Vagina (tissue), 2 donors: ENCODE data around the gene KIF3A. TPM values are rescaled to one million over a fixed set of nuclear protein-coding genes. Genes with fewer than 3 reads are reported as not detected.

Experiments
- DNase-seq, 2 donors: peaks; one replicate each; pipeline ENCODE4 v3.0.0-alpha.2; 2017; ENCODE audit errors: extremely low spot score in 2 of 2
- H3K27ac ChIP-seq: fragments of 200-600 bp; sonication (generic); one replicate; pipeline ENCODE4 v1.5.1; 2019
- H3K27me3 ChIP-seq: fragments of 200-600 bp; sonication (generic); one replicate; pipeline ENCODE4 v1.5.1; 2019
- H3K36me3 ChIP-seq, 2 donors: fragments of 200-600 bp; sonication (generic); one replicate each; pipeline ENCODE4 v1.5.1; 2017 to 2019
- H3K4me1 ChIP-seq: fragments of 200-600 bp; sonication (generic); one replicate; pipeline ENCODE4 v1.5.1; 2019
- H3K4me3 ChIP-seq, 2 donors: fragments of 200-600 bp; sonication (generic); 1 replicate in 1 of 2; 2 replicates in 1 of 2; pipeline ENCODE4 v1.5.1; 2016 to 2019
- H3K9me3 ChIP-seq: fragments of 200-600 bp; sonication (generic); one replicate; pipeline ENCODE4 v1.5.1; 2019
- POLR2A ChIP-seq, 2 donors: fragments of 450-650 bp; IDR thresholded peaks; one replicate each; pipeline ENCODE4 v1.6.1; 2017; ENCODE audit warnings: antibody characterized with exemption in 2 of 2, mild to moderate bottlenecking in 2 of 2, moderate library complexity in 2 of 2
- POLR2AphosphoS5 ChIP-seq, 2 donors: sonication (generic); formaldehyde crosslinking; IDR thresholded peaks; one replicate each; pipeline ENCODE4 v1.9.0; 2017; ENCODE audit warnings: antibody characterized with exemption in 2 of 2, mild to moderate bottlenecking in 2 of 2, low read depth in 1 of 2; ENCODE audit not compliant: insufficient read depth in 1 of 2
- intact Hi-C: fragments of 100-400 bp; cut with DNase I; formaldehyde crosslinking; loops from one replicate; pipeline ENCODE4 v1.15.1; 2023
- total RNA-seq: library from RNA; depleted of rRNA; stranded (reverse); fragments of >200 nt; gene quantifications from one replicate; pipeline ENCODE4 v1.2.3, GENCODE V29; 2016
- TF ChIP-seq, protein P1 (sequence below), 3 experiments: fragments of 450-650 bp in 2 of 3; fragments of 200-600 bp in 1 of 3; sonication (generic) in 1 of 3; IDR thresholded peaks; one replicate each; pipeline ENCODE4 v1.5.1; 2017 to 2019; ENCODE audit warnings: antibody characterized with exemption in 3 of 3, mild to moderate bottlenecking in 2 of 3, moderate library complexity in 2 of 3

Gene KIF3A
- total RNA-seq, 1 donor from 2014 or later: 20.6 TPM

DNA sequence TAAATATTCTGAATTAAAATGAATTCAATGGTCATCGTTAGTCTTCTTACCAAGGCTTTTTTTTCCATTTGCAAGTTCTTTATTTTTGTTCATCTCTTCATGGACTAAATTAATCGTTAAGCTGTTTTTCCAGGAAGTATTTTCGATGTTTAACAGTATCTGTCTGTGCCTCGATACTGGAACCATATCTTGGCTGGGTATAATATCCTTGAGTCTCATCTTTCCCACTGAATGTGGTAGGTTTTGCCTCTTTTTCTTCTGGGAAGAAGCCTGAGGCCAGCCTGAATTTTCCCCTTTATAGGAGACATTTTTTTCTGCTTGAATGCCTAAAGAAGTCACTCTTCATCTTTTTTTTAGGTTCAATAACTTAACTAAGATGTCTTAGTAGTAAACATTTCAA is 43.7 kb upstream of the KIF3A start:
- TF ChIP-seq, protein P1, sequence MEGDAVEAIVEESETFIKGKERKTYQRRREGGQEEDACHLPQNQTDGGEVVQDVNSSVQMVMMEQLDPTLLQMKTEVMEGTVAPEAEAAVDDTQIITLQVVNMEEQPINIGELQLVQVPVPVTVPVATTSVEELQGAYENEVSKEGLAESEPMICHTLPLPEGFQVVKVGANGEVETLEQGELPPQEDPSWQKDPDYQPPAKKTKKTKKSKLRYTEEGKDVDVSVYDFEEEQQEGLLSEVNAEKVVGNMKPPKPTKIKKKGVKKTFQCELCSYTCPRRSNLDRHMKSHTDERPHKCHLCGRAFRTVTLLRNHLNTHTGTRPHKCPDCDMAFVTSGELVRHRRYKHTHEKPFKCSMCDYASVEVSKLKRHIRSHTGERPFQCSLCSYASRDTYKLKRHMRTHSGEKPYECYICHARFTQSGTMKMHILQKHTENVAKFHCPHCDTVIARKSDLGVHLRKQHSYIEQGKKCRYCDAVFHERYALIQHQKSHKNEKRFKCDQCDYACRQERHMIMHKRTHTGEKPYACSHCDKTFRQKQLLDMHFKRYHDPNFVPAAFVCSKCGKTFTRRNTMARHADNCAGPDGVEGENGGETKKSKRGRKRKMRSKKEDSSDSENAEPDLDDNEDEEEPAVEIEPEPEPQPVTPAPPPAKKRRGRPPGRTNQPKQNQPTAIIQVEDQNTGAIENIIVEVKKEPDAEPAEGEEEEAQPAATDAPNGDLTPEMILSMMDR (IDR thresholded peaks at IDR 0.05): no peak
- TF ChIP-seq POLR2A (IDR thresholded peaks at IDR 0.05) (no peak), POLR2AphosphoS5 (IDR thresholded peaks at IDR 0.05; ENCODE audit: insufficient read depth in 1 of 2, low read depth in 1 of 2) (no peak)
- intact Hi-C loops: no loop called here

DNA sequence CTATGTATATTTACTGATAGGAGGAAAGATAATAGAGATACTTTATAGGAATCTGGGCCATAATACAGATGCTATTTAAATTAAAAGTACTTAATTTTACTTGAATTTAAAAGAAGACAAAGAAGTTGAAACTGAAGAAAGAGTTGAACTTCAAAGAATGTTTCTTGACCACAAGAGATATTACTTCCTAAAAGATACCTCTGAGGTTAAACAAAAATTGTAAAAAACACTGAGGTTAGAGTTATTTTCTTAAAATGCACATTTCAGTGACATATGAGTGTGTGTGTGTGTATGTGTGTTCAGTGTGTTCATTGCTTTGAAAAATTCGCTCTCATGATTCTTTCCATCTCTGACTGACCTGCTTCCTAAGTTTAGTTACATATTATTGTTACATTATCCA is 43.2 kb upstream of the KIF3A start:
- Histone ChIP-seq H3K9me3 (no peaks in the 10 kb centered on the region), H3K4me3 (no peak overlapping the region), H3K4me1 (peaks cover 20% of the 10 kb centered on the region), H3K27me3 (no peaks in the 10 kb centered on the region), H3K36me3 (no peaks in the 10 kb centered on the region), H3K27ac (no peak overlapping the region)
- intact Hi-C loops: no loop called here
- TF ChIP-seq POLR2AphosphoS5 (IDR thresholded peaks at IDR 0.05; ENCODE audit: insufficient read depth in 1 of 2, low read depth in 1 of 2) (no peak), POLR2A (IDR thresholded peaks at IDR 0.05) (no peak)
- TF ChIP-seq, protein P1 (IDR thresholded peaks at IDR 0.05): no peak
- no peak for DNase-seq

More for the DNA sequence above, 43.7 kb upstream of the KIF3A start:
- no peak for DNase-seq
- H3K4me3 ChIP-seq: no peak overlapping the region
- H3K27ac ChIP-seq: no peak overlapping the region
- H3K27me3 ChIP-seq: no peaks in the 10 kb centered on the region
- H3K4me1 ChIP-seq: peaks cover 15% of the 10 kb centered on the region
- no peaks in the 10 kb centered on the region for H3K36me3 ChIP-seq
- no peaks in the 10 kb centered on the region for H3K9me3 ChIP-seq

DNA sequence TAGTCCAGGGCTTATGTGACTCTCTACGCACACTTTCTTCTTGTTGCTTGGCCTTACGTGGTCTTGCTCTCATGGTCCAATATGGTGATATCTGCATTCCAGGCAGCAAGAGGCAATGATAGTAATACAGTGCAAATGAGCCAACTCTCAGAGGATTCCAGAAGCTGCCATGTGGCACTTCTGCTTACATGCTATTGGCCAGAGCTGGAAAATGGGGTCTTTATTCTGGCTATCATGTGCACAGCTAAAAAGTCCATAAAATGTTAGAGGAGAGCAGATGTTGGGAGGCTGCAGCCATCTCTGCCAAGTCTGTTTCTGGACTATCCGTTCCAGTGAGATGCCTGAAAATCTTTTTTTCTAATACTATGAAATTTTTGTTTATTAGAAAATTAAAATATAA is 42.6 kb upstream of the KIF3A start:
- H3K27me3 ChIP-seq: no peaks in the 10 kb centered on the region
- peaks cover 26% of the 10 kb centered on the region for H3K4me1 ChIP-seq
- H3K27ac ChIP-seq: no peak overlapping the region
- DNase-seq: no peak
- no peak overlapping the region for H3K4me3 ChIP-seq
- TF ChIP-seq POLR2A (IDR thresholded peaks at IDR 0.05): no peak
- TF ChIP-seq, protein P1 (IDR thresholded peaks at IDR 0.05): no peak
- TF ChIP-seq POLR2AphosphoS5 (IDR thresholded peaks at IDR 0.05; ENCODE audit: insufficient read depth in 1 of 2, low read depth in 1 of 2): no peak
- intact Hi-C loops: no loop called here
- no peaks in the 10 kb centered on the region for H3K9me3 ChIP-seq
- H3K36me3 ChIP-seq: no peaks in the 10 kb centered on the region

DNA sequence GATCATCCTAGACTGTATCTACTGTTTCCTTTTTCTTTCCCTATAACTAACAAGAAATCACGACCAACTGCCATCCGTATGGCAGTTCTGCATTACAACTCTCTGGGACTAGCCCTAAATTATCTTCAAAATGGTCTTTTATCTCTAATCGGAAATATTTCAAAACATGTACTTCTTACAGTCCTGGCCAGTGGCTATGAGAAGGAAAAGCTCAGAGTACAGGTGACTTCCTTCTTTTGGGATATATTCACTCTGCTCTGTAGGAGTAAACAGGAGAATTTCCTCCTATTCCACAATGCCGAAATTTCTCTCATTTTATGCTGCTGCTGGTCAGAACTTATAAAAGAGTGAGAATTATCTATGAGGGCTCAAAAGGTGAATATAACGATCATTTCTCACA is 41.5 kb upstream of the KIF3A start:
- Histone ChIP-seq H3K27me3 (no peaks in the 10 kb centered on the region), H3K36me3 (no peaks in the 10 kb centered on the region), H3K9me3 (no peaks in the 10 kb centered on the region), H3K4me1 (peaks cover 37% of the 10 kb centered on the region), H3K27ac (no peak overlapping the region), H3K4me3 (no peak overlapping the region)
- intact Hi-C loops: no loop called here
- no peak for DNase-seq
- TF ChIP-seq, protein P1 (IDR thresholded peaks at IDR 0.05): no peak
- TF ChIP-seq POLR2AphosphoS5 (IDR thresholded peaks at IDR 0.05; ENCODE audit: insufficient read depth in 1 of 2, low read depth in 1 of 2) (no peak), POLR2A (IDR thresholded peaks at IDR 0.05) (no peak)

DNA sequence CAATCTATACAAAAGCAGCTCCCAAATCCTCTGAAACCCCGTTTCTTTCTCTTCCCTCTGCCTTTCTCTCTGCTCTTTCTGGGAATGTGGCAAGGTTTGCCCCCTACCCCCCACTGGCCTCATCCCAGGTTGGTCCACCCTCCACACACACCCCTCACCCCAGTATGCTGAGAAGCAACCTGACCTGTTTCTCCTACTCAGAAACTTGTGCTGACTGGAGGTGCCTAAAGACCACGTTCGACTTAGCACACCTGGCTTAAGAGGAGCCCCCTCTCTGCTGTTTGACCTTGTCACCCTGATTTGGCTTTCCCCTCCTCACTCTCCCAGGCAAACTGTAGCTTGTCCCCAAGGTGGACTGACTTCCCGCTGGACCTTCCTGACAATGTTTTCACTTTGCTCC is 40.8 kb upstream of the KIF3A start:
- Histone ChIP-seq H3K4me3 (peak overlapping the region; percentile 87 to 96), H3K4me1 (peaks cover 43% of the 10 kb centered on the region), H3K36me3 (no peaks in the 10 kb centered on the region), H3K27ac (peak overlapping the region; percentile 86), H3K9me3 (no peaks in the 10 kb centered on the region), H3K27me3 (no peaks in the 10 kb centered on the region)
- TF ChIP-seq POLR2AphosphoS5 (IDR thresholded peaks at IDR 0.05; ENCODE audit: insufficient read depth in 1 of 2, low read depth in 1 of 2) (no peak), POLR2A (IDR thresholded peaks at IDR 0.05) (no peak)
- TF ChIP-seq, protein P1 (IDR thresholded peaks at IDR 0.05): no peak
- intact Hi-C loops: no loop called here
- no peak for DNase-seq
